PFSK-1 (cell line): ENCODE data around the gene RBBP8NL.

Source experiments
- POLR2AphosphoS5 ChIP-seq: IDR thresholded peaks from 2 replicates; pipeline ENCODE4 v1.6.1; 2012; ENCODE audit warnings: low read depth, mild to moderate bottlenecking, control low read depth, low read length, moderate library complexity
- TAF1 ChIP-seq: IDR thresholded peaks from 2 replicates; pipeline ENCODE4 v1.6.1; 2012; ENCODE audit warnings: low read length, control low read depth, borderline replicate concordance; ENCODE audit not compliant: insufficient read depth
- TF ChIP-seq, protein P1 (sequence below), 2 experiments: IDR thresholded peaks; 2 replicates each; pipeline versions ENCODE4 v1.6.1 to v1.8.0; 2011 to 2012; ENCODE audit warnings: low read depth in 2 of 2, low read length in 2 of 2, control low read depth in 1 of 2, inconsistent platforms in 1 of 2, mild to moderate bottlenecking in 1 of 2, moderate library complexity in 1 of 2; ENCODE audit not compliant: insufficient read depth in 1 of 2

DNA sequence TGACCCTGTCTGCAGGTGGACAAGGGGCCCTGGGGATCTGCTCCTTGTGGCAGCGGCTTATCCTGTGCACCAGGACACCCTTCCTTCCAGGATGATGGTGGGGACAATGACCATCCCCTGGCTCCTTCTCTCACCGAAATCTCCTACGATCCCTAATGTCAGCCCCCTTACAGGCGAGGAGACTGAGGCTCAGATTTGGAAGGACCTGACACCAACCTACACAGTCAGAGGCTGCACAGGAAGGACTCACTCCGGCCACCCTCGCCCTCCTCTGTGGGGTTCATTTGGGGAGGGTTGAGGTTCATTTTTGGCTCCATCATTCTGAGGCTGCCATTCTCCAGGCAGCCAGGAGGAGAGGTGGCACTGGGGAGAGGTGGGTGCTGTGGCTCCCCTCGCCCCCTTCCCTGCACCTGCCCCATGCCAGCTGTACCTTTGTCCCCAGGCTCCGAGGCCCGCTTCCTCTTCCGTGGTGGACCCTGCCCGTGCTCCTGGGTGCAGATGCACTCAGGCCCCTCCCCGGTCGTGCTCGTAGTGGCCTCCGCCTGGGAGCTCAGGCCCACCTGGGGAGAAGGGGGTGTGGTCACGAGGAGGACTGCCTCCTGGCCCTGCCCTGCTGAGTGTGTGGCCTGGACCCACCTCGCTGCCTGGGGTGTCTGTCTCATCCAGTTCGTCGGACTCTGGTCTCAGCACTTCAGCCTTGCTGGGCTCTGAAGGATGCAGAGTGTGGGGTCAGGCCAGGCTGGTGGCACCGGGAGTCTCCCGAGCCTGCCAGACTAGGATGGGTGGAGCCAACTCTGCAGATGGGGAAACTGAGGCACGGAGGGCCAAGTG, 14.9 kb downstream of the RBBP8NL start:
- TF ChIP-seq TAF1: no peak
- TF ChIP-seq, protein P1, sequence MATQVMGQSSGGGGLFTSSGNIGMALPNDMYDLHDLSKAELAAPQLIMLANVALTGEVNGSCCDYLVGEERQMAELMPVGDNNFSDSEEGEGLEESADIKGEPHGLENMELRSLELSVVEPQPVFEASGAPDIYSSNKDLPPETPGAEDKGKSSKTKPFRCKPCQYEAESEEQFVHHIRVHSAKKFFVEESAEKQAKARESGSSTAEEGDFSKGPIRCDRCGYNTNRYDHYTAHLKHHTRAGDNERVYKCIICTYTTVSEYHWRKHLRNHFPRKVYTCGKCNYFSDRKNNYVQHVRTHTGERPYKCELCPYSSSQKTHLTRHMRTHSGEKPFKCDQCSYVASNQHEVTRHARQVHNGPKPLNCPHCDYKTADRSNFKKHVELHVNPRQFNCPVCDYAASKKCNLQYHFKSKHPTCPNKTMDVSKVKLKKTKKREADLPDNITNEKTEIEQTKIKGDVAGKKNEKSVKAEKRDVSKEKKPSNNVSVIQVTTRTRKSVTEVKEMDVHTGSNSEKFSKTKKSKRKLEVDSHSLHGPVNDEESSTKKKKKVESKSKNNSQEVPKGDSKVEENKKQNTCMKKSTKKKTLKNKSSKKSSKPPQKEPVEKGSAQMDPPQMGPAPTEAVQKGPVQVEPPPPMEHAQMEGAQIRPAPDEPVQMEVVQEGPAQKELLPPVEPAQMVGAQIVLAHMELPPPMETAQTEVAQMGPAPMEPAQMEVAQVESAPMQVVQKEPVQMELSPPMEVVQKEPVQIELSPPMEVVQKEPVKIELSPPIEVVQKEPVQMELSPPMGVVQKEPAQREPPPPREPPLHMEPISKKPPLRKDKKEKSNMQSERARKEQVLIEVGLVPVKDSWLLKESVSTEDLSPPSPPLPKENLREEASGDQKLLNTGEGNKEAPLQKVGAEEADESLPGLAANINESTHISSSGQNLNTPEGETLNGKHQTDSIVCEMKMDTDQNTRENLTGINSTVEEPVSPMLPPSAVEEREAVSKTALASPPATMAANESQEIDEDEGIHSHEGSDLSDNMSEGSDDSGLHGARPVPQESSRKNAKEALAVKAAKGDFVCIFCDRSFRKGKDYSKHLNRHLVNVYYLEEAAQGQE (IDR thresholded peaks at IDR 0.05; ENCODE audit: insufficient read depth in 1 of 2, low read depth in 2 of 2, low read length in 2 of 2): no peak
- TF ChIP-seq POLR2AphosphoS5: no peak
